IMR-90 (cell line): Measurements from ENCODE around the gene ANKRD63. TPM values are rescaled to one million over a fixed set of nuclear protein-coding genes. Genes with fewer than 3 reads are reported as not detected.

ENCODE experiments used
- ATAC-seq: fragments of 200-7000 bp; cut with Tn5 transposase; 2 replicates; pipeline ENCODE4 v1.9.1; 2020; ENCODE audit warnings: low read depth, mild to moderate bottlenecking, moderate library complexity
- BruUV-seq: library from RNA; stranded (reverse); fragments of 400-500 nt; replicated peaks from 2 replicates; lab custom pipeline; 2021; lab: Mats Ljungman, UMichigan
- CTCF ChIA-PET: fragments of 300-600 bp; formaldehyde crosslinking; extraction: SDS; loops from one replicate; lab custom pipeline; 2021; ENCODE audit warnings: antibody characterized with exemption; lab: Yijun Ruan, JAX
- POLR2A ChIA-PET: fragments of 300-600 bp; sonication (Branson Sonifier 250); formaldehyde crosslinking; loops from one replicate; lab custom pipeline; 2022; ENCODE audit warnings: antibody characterized with exemption; ENCODE audit not compliant: unreplicated experiment; lab: Charles Lee
- DNase-seq: peaks from one replicate; pipeline ENCODE4 v3.0.0; 2013
- H2AFZ ChIP-seq: replicated peaks from 2 replicates; pipeline ENCODE3; 2013; ENCODE audit warnings: low read length, mild to moderate bottlenecking; ENCODE audit not compliant: poor library complexity
- H2AK5ac ChIP-seq: 2 replicates; pipeline ENCODE4 v1.6.1; 2013; ENCODE audit warnings: low read depth, low read length, inconsistent platforms
- H2AK9ac ChIP-seq: replicated peaks from 2 replicates; pipeline ENCODE3; 2013; ENCODE audit warnings: mild to moderate bottlenecking, low read depth, low read length, moderate library complexity; ENCODE audit not compliant: poor library complexity
- H2BK120ac ChIP-seq: 2 replicates; pipeline ENCODE4 v1.6.1; 2013; ENCODE audit warnings: low read depth, low read length, inconsistent platforms
- H2BK15ac ChIP-seq: 3 replicates; pipeline ENCODE4 v1.6.1; 2013; ENCODE audit warnings: low read depth, low read length, inconsistent platforms
- H2BK20ac ChIP-seq: 2 replicates; pipeline ENCODE4 v1.6.1; 2013; ENCODE audit warnings: low read depth, mild to moderate bottlenecking, inconsistent platforms, low read length, moderate library complexity
- H2BK5ac ChIP-seq: 2 replicates; pipeline ENCODE4 v1.6.1; 2013; ENCODE audit warnings: mild to moderate bottlenecking, low read depth, low read length, inconsistent platforms; ENCODE audit not compliant: poor library complexity, severe bottlenecking
- H3K14ac ChIP-seq: replicated peaks from 2 replicates; pipeline ENCODE4 v1.6.1; 2013; ENCODE audit warnings: low read depth, low read length, inconsistent platforms
- H3K18ac ChIP-seq: 2 replicates; pipeline ENCODE4 v1.6.1; 2013; ENCODE audit warnings: low read depth, low read length, control low read depth
- H3K23ac ChIP-seq: 2 replicates; pipeline ENCODE4 v1.6.1; 2013; ENCODE audit warnings: low read depth, low read length, inconsistent platforms
- H3K27ac ChIP-seq: 2 replicates; pipeline ENCODE4 v1.5.1; 2013; ENCODE audit warnings: mild to moderate bottlenecking, control low read depth, low read length; ENCODE audit not compliant: insufficient read depth
- H3K27me3 ChIP-seq: 2 replicates; pipeline ENCODE4 v1.6.1; 2013; ENCODE audit warnings: low read length; ENCODE audit not compliant: control insufficient read depth, insufficient read depth
- H3K36me3 ChIP-seq: 2 replicates; pipeline ENCODE4 v1.6.1; 2013; ENCODE audit warnings: low read length, mixed read lengths; ENCODE audit not compliant: control insufficient read depth, insufficient read depth
- H3K4ac ChIP-seq: 2 replicates; pipeline ENCODE4 v1.6.1; 2013; ENCODE audit warnings: low read depth, low read length, inconsistent platforms
- H3K4me1 ChIP-seq: 2 replicates; pipeline ENCODE4 v1.6.1; 2013; ENCODE audit warnings: low read length, mixed read lengths; ENCODE audit not compliant: control insufficient read depth, insufficient read depth
- H3K4me2 ChIP-seq: 2 replicates; pipeline ENCODE4 v1.6.1; 2013; ENCODE audit warnings: low read depth, mild to moderate bottlenecking, control low read depth, low read length, moderate library complexity
- H3K4me3 ChIP-seq: 2 replicates; pipeline ENCODE4 v1.5.1; 2013; ENCODE audit warnings: low read depth, mild to moderate bottlenecking, control low read depth, low read length, moderate library complexity; ENCODE audit not compliant: insufficient read depth
- H3K56ac ChIP-seq: 2 replicates; pipeline ENCODE4 v1.6.1; 2013; ENCODE audit warnings: low read length, inconsistent platforms; ENCODE audit not compliant: insufficient read depth; ENCODE audit errors: extremely low read depth
- H3K79me1 ChIP-seq, 2 experiments: 2 replicates each; pipeline ENCODE4 v1.6.1; 2013; ENCODE audit warnings: low read length in 2 of 2, inconsistent platforms in 1 of 2, low read depth in 1 of 2
- H3K9ac ChIP-seq: 2 replicates; pipeline ENCODE4 v1.6.1; 2013; ENCODE audit warnings: low read depth, low read length, control low read depth
- H3K9me1 ChIP-seq: 2 replicates; pipeline ENCODE4 v1.6.1; 2013; ENCODE audit warnings: low read length, inconsistent platforms; ENCODE audit not compliant: insufficient read depth
- H3K9me3 ChIP-seq: 2 replicates; pipeline ENCODE4 v1.6.1; 2013; ENCODE audit warnings: low read length; ENCODE audit not compliant: control insufficient read depth, insufficient read depth
- H4K20me1 ChIP-seq: 2 replicates; pipeline ENCODE4 v1.6.1; 2013; ENCODE audit warnings: low read length, inconsistent platforms; ENCODE audit not compliant: insufficient read depth
- H4K5ac ChIP-seq: 2 replicates; pipeline ENCODE4 v1.6.1; 2013; ENCODE audit warnings: mild to moderate bottlenecking, low read depth, low read length, control low read depth
- H4K8ac ChIP-seq, 2 experiments: 2 replicates each; pipeline ENCODE4 v1.6.1; 2013; ENCODE audit warnings: low read depth in 2 of 2, low read length in 2 of 2, control low read depth in 1 of 2, inconsistent platforms in 1 of 2
- H4K91ac ChIP-seq: 2 replicates; pipeline ENCODE4 v1.6.1; 2013; ENCODE audit warnings: low read depth, low read length, inconsistent platforms; ENCODE audit not compliant: insufficient read depth
- MAZ ChIP-seq: IDR thresholded peaks from 2 replicates; pipeline ENCODE4 v1.6.1; 2012; ENCODE audit warnings: low read depth, mild to moderate bottlenecking, low read length, improper control_type of control experiment, moderate library complexity, borderline replicate concordance
- NFE2L2 ChIP-seq: fragments of 150-350 bp; IDR thresholded peaks from 2 replicates; pipeline ENCODE4 v1.6.1; 2016; ENCODE audit warnings: low read depth, mild to moderate bottlenecking, low read length
- POLR2A ChIP-seq: IDR thresholded peaks from 2 replicates; pipeline ENCODE4 v1.6.1; 2012; ENCODE audit warnings: mild to moderate bottlenecking, low read depth, low read length
- WGBS, 2 experiments: methylation state at CpG; one replicate each; pipeline versions ENCODE4 v1.1.5 to v1.1.7; 2013; ENCODE audit warnings: missing lambda C conversion rate in 2 of 2; ENCODE audit not compliant: insufficient read length in 1 of 2; ENCODE audit errors: extremely low coverage in 2 of 2; 5-methylcytosine and 5-hydroxymethylcytosine counted together
- dilution Hi-C: fragments of 300-500 bp; cut with HindIII; formaldehyde crosslinking; loops from one replicate; pipeline ENCODE4 v1.14.3; 2018; ENCODE audit warnings: low sequenced_read_pairs; ENCODE audit not compliant: unreplicated experiment
- in situ Hi-C: fragments of 300-500 bp; cut with MboI; formaldehyde crosslinking; loops from 3 replicates; pipeline ENCODE4 v1.14.3; 2019; ENCODE audit warnings: low sequenced_read_pairs, inconsistent platforms, mixed read lengths
- intact Hi-C: fragments of 100-400 bp; cut with micrococcal nuclease; formaldehyde crosslinking; loops from 2 replicates; pipeline ENCODE4 v1.10.0; 2022
- polyA plus RNA-seq, 3 experiments: library from polyadenylated mRNA; depleted of rRNA; stranded (reverse); fragments of >200 nt; gene quantifications; 2 replicates each; pipeline ENCODE4 v1.2.3, GENCODE V29; 2012; ENCODE audit warnings: low replicate concordance in 1 of 3
- total RNA-seq: library from RNA; depleted of rRNA; stranded (reverse); fragments of >200 nt; gene quantifications from 2 replicates; pipeline ENCODE4 v1.2.3, GENCODE V29; 2012

Gene ANKRD63
- total and polyA plus RNA-seq, 2 of the 4 experiments (the other 2 are of a cell fraction) = not detected

GRCh38 chr15:40316931-40317330 lies 34.1 kb upstream of the ANKRD63 start:
- intact Hi-C loops = no loop called here
- in situ Hi-C loops = no loop called here
- H2BK20ac ChIP-seq = no peak overlapping the region

More at GRCh38 chr15:40316931-40317330, 34.1 kb upstream of the ANKRD63 start:
- no peak overlapping the region for H3K9ac ChIP-seq
- no peak overlapping the region for H4K8ac ChIP-seq
- H2AK9ac ChIP-seq = no peak overlapping the region
- no peak overlapping the region for H3K18ac ChIP-seq
- no peak for ATAC-seq
- H3K4me2 ChIP-seq = no peak overlapping the region
- H3K36me3 ChIP-seq = no peaks in the 10 kb centered on the region
- H3K14ac ChIP-seq = no peak overlapping the region
- no peak overlapping the region for H3K23ac ChIP-seq
- no peaks in the 10 kb centered on the region for H3K79me1 ChIP-seq
- H3K4me1 ChIP-seq = no peaks in the 10 kb centered on the region
- no peak overlapping the region for H4K91ac ChIP-seq
- peaks cover 29% of the 10 kb centered on the region for H3K27me3 ChIP-seq
- H3K27ac ChIP-seq = no peak overlapping the region
- dilution Hi-C loops = no loop called here
- H4K20me1 ChIP-seq = no peaks in the 10 kb centered on the region
- DNase-seq = no peak
- ChIA-PET CTCF (no interaction called here), POLR2A (no interaction called here)
- H3K9me1 ChIP-seq = no peaks in the 10 kb centered on the region
- no peak overlapping the region for H2BK120ac ChIP-seq
- TF ChIP-seq NFE2L2 = no peak
- no peak for TF ChIP-seq MAZ
- no peak for TF ChIP-seq POLR2A
- no peak overlapping the region for H2AK5ac ChIP-seq
- no peaks in the 10 kb centered on the region for H3K9me3 ChIP-seq
- H3K4ac ChIP-seq = no peak overlapping the region
- no TSS peak for BruUV-seq
- no peak overlapping the region for H2BK15ac ChIP-seq
- no peak overlapping the region for H3K4me3 ChIP-seq
- H4K5ac ChIP-seq = no peak overlapping the region
- no peak overlapping the region for H3K56ac ChIP-seq
- no CpG with 5 or more reads among the region's 3 CpGs for WGBS, 2 experiments
- H2AFZ ChIP-seq = no peak overlapping the region
- no peak overlapping the region for H2BK5ac ChIP-seq
